GM19193 (cell line): ENCODE results near the gene DUSP7.

ENCODE experiments used
- POLR2A ChIP-seq: IDR thresholded peaks from 4 replicates; pipeline ENCODE4 v1.6.1; 2011; ENCODE audit not compliant: insufficient read depth, insufficient read length; ENCODE audit errors: extremely low read depth

The DUSP7 gene, protein sequence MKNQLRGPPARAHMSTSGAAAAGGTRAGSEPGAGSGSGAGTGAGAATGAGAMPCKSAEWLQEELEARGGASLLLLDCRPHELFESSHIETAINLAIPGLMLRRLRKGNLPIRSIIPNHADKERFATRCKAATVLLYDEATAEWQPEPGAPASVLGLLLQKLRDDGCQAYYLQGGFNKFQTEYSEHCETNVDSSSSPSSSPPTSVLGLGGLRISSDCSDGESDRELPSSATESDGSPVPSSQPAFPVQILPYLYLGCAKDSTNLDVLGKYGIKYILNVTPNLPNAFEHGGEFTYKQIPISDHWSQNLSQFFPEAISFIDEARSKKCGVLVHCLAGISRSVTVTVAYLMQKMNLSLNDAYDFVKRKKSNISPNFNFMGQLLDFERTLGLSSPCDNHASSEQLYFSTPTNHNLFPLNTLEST

DNA sequence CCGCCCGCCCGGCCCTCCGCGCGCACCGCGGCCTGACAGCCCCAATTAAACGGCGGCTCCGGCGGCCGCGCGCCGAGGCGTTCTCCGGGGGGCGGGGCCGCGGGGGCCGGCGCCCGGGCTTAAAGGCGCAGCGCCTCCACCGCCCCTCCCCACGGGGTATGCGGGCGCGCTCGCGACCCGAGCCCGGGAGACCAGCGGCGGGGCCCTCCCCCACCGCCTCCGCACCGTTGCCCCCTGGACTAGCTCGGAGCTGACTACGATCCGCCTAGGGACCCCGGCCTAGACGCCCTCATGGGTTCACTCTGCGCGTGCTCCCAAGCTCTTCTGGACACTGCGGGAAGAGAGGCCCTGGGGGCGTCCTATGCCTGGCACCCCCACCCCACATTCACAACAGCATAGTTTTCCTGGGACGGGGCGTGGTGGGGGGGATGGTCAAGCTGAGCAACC is at the start of gene DUSP7:
TSS of gene DUSP7 (minus strand) at position 51 of the 447 bp plus-strand sequence. CDS start 205 bp downstream, outside the sequence.
- peak; percentile 18 for TF ChIP-seq POLR2A

DNA sequence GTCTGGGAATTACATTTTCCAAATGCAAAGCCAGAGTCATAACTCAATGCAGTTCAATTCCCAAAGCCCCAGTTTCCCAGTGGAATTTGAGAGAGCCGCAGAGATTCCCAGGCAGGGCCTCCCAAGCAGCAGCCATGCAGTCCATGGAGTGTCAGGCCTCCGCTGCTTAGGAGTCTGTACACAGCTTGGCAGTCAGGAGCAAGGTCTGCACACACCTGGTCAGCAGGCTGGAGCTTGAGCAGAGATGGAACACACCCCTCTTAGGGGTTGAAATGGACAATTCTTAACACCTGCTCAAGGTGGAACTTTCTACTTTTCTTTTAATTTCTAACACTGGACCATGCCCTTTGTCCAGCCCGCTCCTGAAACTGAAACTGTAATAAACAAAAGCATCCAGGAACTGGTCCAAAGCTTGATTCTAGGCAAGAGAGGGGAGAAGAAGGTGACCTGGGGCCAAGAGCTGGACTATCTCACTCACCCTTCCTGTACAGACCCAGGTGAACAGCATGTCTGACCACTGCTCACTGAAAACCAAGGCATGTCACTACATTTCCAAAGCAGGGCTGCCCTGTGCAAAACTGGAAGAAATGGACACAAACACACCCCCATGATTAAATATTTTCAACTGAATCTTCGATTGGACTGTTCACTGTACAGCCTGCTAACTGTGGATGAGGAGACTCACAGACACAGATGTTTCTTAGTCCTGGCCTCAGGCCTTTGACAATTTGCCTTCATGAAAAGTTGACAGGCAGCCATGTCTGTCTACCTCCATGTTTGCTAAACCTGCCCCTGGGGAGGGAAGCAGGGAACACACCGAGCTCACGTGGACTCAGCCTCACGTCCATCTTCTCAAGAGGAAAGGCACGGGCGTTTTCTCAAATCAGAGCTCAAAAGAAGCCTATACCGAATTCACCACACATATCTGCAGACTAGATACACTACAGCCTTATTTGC is 48.6 kb upstream of the DUSP7 start:
- TF ChIP-seq POLR2A: no peak

DNA sequence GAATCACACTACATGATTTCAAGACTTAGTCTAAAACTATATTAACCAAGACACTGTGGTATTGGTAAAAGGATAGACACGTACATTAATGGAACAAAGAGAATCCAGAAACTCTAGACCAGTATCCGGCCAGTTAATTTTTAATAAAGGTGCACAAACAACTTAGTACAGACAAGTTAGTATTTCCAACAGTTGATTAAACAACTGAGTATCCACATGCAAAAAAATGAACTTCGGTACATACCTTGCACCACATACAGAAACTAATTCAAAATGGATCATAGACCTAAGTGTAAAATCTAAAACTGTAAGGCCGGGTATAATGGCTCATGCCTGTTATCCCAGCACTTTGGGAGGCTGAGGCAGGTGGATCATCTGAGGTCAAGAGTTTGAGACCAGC is 46.6 kb upstream of the DUSP7 start:
- TF ChIP-seq POLR2A: no peak

DNA sequence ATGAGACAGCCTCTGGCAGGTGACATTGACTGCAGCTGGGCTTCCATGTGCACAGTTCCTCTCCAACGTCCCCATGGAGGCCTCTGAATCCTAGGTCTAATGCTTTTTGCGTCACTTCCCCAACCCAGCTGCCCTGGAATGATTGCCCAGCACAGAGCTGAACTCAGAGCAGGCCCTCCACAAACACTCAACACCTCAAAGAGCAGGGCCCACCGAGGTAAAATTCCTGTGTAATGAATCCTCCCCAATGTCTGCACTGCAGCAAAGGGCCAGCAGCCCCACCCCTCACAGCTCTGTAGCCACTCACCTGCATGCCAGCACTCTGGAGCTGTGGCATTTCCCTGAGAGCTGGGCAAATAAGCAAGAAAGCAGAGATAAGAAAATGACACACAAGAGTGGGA is 42.6 kb upstream of the DUSP7 start:
- TF ChIP-seq POLR2A: no peak

DNA sequence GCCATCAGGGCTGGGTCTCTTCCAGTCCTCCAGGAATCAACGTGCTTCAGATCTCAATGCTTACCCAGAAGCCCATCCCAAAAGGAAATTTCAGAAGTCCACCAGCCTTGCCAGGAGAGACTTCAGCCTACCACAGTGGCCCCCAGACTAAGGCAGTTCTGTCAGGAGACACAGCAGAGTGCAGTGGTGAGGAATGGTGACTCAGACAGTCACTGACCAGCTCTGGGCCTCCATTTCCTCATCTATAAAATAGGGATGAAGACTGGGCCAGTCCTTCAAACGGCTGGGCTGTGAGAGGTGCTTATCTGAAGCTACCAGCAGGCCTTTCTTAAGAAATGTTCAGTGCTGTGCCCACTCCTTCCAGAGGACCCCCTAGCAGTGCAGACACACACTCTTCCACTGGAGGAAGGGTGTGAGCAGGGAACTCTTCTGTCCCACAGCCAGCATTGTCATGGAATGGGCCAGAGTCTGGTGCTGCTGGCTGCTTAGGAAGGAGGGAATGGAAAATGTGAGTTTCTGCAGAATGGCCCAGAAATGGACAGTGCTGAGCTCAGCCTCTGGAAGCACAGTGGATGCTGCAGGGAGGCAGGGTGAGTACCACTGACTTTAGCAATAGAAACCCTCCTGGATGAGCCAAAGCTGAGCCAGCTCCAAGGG is 41.6 kb upstream of the DUSP7 start:
- TF ChIP-seq POLR2A: no peak

DNA sequence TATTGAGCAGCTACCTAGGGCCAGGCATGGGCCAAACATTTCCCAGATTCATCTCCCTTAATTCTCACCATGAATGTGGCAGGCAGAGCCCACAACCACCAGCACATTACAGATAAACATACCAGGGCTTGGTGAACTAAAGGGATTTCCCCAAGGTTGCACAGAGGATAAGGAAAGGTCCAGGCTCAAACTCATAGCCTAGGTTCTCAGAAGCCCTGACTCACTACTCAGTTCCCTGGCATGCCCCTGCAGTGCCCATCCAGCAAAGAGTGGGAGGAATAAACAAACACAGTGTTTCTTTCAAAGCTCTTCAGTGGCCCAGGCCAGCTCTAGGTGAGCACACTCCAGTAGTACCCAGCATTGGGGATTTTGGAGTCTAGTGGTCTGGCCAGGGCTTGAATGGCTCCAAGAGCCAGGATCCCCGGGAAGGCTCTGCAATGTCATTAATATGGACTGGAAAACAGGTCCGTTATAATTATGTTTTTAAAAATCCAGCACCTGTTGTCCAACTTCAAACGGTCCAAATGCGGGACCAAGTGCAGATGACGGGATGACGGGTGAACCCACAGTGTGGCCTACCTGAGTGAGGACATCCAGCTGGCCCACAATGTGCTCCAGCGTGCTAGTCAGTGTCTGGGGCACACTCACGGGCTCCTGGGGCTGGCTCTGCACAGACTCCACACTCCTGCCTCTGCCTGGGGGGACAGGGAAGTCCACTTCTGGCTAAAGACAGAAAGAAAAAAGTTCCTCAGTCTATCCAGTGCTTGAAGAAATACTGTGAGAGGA is 39.8 kb upstream of the DUSP7 start:
- TF ChIP-seq POLR2A: no peak

DNA sequence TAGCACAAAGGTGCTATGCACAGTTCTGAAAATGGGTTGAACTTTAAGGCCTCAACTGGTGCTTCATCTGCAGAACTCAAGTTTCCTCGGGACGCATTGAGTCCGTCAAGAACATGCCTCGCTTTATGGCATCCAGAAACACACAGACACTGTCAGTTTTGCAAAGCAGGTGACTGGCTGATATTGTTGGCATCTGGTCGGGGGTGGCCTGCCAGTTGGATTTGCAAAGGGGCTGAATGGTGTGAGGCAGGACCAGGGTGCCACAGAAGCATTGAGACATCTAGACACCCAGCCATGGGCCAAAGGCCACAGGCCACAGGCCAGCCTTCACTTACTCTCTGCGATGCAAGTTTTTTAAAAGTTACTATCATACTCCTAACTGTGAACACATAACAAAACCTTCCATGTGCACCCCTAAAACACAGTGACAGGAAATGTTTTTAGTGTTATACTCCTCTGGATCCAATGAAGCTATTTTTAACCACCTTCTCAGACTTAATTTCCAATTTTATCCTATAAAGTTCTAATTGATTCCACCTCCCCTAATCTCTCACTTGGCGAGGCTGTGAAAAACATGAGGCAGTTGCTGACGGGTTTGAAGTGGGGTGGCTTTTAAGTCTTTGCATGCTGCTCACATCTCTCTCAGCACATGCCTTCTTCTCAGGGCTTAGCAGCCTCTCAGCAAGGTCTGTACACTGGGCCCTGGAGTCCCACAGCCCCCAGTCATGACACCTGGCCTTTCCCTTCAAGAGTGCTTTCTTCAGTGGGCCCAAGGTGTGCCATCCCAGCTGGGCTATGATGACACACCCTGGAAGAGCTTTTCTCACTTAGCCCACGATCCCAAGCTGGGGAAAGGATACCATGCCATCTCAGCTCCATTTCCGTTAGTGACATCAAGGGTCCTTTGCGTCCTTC is 38.5 kb upstream of the DUSP7 start:
- no peak for TF ChIP-seq POLR2A

DNA sequence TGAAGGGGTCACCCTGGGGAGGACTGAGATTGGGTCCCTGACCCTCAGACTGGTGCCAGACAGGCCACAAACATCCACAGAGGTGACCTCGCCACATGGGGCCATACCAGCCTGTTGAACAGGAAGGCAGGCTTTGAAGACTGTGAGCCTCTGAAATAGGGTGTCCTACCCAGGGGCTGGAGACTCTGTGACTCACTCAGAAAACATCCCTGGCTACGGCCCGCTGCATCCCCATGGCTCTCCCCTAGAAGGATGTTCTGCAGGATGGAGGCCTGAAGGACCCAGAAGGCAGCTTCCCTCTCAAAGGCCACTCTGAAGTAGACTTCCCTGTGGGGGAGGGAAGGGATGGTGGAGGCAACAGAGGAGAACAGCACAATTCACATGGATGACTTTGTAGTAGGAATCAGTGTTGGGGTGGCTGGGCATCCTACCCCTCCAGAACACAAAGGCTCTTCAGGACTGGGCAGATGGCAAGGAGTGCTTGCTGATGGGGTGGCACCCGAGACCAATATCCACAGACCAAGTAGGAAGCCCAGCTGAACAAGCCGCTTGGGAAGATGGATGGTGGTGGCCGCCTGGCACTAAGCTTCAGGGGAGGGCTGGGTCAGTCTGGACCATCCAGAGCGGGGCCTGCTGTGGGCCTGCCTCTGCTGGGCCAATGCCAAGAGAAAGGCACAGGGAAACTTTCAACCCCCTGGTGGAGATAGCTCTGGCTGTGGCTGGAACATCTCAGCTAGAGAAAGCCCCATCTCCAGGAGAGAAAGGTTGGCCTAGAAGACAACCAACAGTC is 37.6 kb upstream of the DUSP7 start:
- TF ChIP-seq POLR2A: no peak

DNA sequence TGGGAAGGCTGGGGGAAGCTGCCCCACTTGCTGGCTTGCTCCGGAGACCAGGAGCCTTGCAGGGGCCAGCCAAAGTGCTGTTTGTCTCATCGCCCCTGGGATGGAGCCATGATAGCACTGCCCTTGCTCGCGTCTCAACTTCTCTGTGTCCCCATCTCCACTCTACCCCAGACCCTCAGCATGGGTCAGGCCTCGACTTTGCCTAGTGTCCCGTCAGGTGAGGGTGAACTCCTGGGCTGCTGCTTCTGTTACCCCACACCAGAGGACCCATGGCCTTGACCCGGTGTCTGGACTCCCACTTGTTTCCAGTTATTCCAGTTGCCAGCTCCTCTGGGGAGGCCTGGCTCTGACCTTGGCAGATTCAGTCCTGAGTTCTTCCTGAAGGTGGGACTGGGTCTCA is 36.5 kb upstream of the DUSP7 start:
- TF ChIP-seq POLR2A: no peak

DNA sequence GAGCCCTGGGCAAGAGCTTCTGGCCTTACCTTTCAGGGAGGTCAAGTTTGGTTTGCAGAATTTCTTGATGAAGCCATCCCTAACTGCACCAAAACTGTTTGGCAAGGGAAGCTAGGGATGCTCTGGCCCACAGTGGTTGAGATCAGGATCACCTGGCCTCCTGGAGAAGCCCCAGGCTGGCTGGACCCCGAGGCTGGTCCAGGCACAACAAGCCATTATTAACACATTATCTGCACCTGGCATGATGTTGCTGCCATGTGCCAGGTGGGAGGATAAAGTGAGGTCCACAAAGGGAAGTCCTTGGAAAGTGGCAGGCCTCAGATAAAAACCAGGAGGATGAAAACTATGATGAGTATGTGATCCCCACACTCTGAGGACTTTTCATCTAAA is 35.9 kb upstream of the DUSP7 start:
- no peak for TF ChIP-seq POLR2A

DNA sequence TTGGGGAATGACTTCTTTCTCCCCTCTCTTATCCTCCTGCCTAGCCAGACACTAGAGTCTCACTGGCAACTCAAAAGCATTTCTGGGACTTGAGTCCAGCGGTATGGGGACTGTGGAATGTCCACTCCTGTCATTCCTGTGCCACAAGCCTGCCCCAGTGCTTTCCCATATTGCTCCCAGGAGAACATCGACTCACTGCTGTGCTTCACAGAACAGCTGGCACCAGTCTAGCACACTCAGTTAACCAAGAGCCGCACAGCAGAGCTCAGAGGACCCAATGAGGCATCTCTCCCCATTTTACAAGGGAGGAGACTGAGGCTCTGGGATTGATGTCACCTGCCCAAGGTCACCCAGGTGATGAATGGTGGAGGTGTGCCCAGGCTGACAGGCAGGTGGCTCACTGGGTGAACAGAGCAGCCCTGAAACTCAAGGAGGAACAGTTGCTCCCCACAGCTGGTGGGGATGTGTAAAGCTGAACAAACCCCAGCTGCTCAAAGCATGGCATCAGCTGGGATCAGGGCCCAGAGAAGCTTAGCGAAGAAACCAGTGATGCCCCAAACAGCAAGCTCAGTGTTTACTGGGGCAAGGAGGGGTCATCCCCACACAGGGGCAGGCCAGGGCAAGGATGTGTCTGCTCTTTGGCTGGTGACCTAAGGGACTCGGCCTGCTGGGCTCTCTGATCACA is 35.4 kb upstream of the DUSP7 start:
- no peak for TF ChIP-seq POLR2A

DNA sequence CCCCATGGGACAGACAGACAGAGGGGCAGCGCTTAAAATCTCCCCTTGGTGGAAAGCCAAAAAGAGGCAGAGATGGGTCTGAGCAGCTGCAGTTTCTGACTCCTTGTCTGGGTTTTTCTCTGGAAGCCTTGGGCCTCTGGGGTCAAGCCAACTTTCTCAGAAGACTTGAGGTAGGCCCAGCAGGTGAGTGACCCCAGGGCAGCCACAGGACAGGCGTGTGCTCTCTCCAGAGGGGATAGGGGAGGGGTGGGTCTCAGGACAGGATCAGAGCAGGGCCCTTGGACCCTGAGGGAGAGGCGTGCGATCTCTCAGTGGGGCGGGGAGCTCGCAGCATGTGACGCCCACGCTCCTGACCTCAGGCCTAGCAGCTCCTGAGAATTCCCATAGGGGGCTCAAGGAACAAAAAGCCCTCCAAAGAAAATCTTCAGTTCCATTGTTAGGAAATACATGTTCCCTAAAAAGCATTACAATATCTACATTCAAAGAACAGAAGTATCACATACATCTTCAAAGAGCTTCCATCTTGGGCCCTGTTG is 34.6 kb upstream of the DUSP7 start:
- TF ChIP-seq POLR2A: no peak
